MM.1S (cell line): Measurements from ENCODE around the gene CTNNBL1.

Experiments used
- DNase-seq: peaks from one replicate; pipeline ENCODE4 v3.0.0-alpha.2; 2015
- H2AFZ ChIP-seq: fragments of 300-600 bp; sonication (generic); 2 replicates; pipeline ENCODE4 v1.6.0; 2016; ENCODE audit warnings: antibody characterized with exemption, low read length
- H3F3A ChIP-seq: fragments of 300-600 bp; sonication (generic); 2 replicates; pipeline ENCODE4 v1.6.1; 2016; ENCODE audit warnings: mild to moderate bottlenecking, antibody characterized with exemption, low read length, moderate library complexity, mixed read lengths; ENCODE audit not compliant: insufficient read depth
- H3K27ac ChIP-seq: fragments of 300-600 bp; sonication (generic); 2 replicates; pipeline ENCODE4 v1.5.1; 2016; ENCODE audit warnings: mild to moderate bottlenecking, low read length
- H3K27me3 ChIP-seq: fragments of 300-600 bp; sonication (generic); replicated peaks from 2 replicates; pipeline ENCODE4 v1.6.0; 2016; ENCODE audit warnings: low read length; ENCODE audit not compliant: insufficient read depth
- H3K36me3 ChIP-seq: fragments of 300-600 bp; sonication (generic); replicated peaks from 2 replicates; pipeline ENCODE4 v1.6.1; 2016; ENCODE audit warnings: mild to moderate bottlenecking, low read length, mixed read lengths; ENCODE audit not compliant: insufficient read depth
- H3K4me1 ChIP-seq: fragments of 300-600 bp; sonication (generic); 2 replicates; pipeline ENCODE4 v1.6.1; 2016; ENCODE audit warnings: low read length, mixed read lengths
- H3K4me2 ChIP-seq: fragments of 300-600 bp; sonication (generic); 2 replicates; pipeline ENCODE4 v1.6.0; 2016; ENCODE audit warnings: low read depth, low read length
- H3K4me3 ChIP-seq: fragments of 300-600 bp; sonication (generic); 2 replicates; pipeline ENCODE4 v1.5.1; 2016; ENCODE audit warnings: low read length, mixed read lengths
- H3K79me2 ChIP-seq: fragments of 300-600 bp; sonication (generic); 2 replicates; pipeline ENCODE4 v1.6.1; 2016; ENCODE audit warnings: mixed run types, low read length, mixed read lengths
- H3K9ac ChIP-seq: fragments of 300-600 bp; sonication (generic); 2 replicates; pipeline ENCODE4 v1.6.1; 2016; ENCODE audit warnings: low read length, mixed read lengths
- H3K9me2 ChIP-seq: fragments of 300-600 bp; sonication (generic); replicated peaks from 2 replicates; pipeline ENCODE4 v1.6.1; 2016; ENCODE audit warnings: mild to moderate bottlenecking, low read length, mixed read lengths; ENCODE audit not compliant: insufficient read depth
- H3K9me3 ChIP-seq: fragments of 300-600 bp; sonication (generic); replicated peaks from 2 replicates; pipeline ENCODE4 v1.6.1; 2016; ENCODE audit warnings: mild to moderate bottlenecking, low read length, mixed read lengths; ENCODE audit not compliant: insufficient read depth
- H4K20me1 ChIP-seq: fragments of 300-600 bp; sonication (generic); 2 replicates; pipeline ENCODE4 v1.6.1; 2016; ENCODE audit warnings: mild to moderate bottlenecking, low read length, moderate library complexity, mixed read lengths; ENCODE audit not compliant: insufficient read depth
- CTCF ChIP-seq: fragments of 300-600 bp; sonication (generic); IDR thresholded peaks from 2 replicates; pipeline ENCODE4 v1.5.1; 2016; ENCODE audit warnings: antibody characterized with exemption, low read length, mixed read lengths
- EZH2 ChIP-seq: fragments of 300-600 bp; sonication (generic); optimal IDR thresholded peaks from 2 replicates; pipeline ENCODE3; 2017; ENCODE audit warnings: low read depth, mild to moderate bottlenecking, antibody characterized with exemption, low read length, mixed read lengths
- EZH2phosphoT487 ChIP-seq: fragments of 300-600 bp; sonication (generic); IDR thresholded peaks from 2 replicates; pipeline ENCODE4 v1.6.1; 2018; ENCODE audit warnings: antibody characterized with exemption, low read length

Gene CTNNBL1

GRCh38 chr20:37786043-37786442 is 92.2 kb downstream of the CTNNBL1 start:
- Histone ChIP-seq H2AFZ (no peak overlapping the region), H3K9ac (no peak overlapping the region), H3K79me2 (no peaks in the 10 kb centered on the region), H3F3A (no peaks in the 10 kb centered on the region; the same call in 1 of the 2 replicates), H3K4me2 (no peak overlapping the region), H3K27ac (no peak overlapping the region), H3K4me1 (peaks cover 10% of the 10 kb centered on the region), H3K9me2 (no peaks in the 10 kb centered on the region), H3K36me3 (no peaks in the 10 kb centered on the region), H3K9me3 (no peaks in the 10 kb centered on the region), H3K27me3 (no peaks in the 10 kb centered on the region), H3K4me3 (no peak overlapping the region), H4K20me1 (no peaks in the 10 kb centered on the region)
- no peak for TF ChIP-seq EZH2phosphoT487
- TF ChIP-seq CTCF = no peak
- no peak for TF ChIP-seq EZH2
- no peak for DNase-seq

DNA sequence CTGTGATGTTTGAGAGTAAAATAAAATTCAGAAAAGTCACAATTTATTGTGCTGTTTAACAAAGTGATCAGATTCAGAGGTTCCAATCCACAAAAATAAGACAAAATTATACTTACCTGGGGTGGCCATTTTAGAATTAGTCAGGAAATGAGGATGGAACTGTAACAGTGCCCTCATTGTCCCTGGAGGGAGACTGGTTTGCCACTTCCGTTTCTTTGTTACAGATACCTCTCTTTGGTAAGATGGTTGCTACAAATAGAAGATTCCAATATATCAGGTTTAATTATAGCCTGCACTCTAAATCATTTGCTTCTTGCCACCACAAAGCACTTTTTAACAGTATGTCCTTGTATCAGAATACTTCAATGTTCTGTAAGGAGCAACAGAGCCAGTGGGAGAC is 95.6 kb downstream of the CTNNBL1 start:
- H3K9ac ChIP-seq = no peak overlapping the region
- no peaks in the 10 kb centered on the region for H3K27me3 ChIP-seq
- H3K4me1 ChIP-seq = no peaks in the 10 kb centered on the region
- H3K4me3 ChIP-seq = no peak overlapping the region
- H4K20me1 ChIP-seq = no peaks in the 10 kb centered on the region
- TF ChIP-seq CTCF (no peak), EZH2 (no peak), EZH2phosphoT487 (no peak)
- H3K27ac ChIP-seq = no peak overlapping the region
- no peaks in the 10 kb centered on the region for H3K79me2 ChIP-seq
- no peaks in the 10 kb centered on the region for H3F3A ChIP-seq
- H3K9me3 ChIP-seq = no peaks in the 10 kb centered on the region
- no peaks in the 10 kb centered on the region for H3K9me2 ChIP-seq
- no peak overlapping the region for H3K4me2 ChIP-seq
- no peak overlapping the region for H2AFZ ChIP-seq
- DNase-seq = no peak
- H3K36me3 ChIP-seq = no peaks in the 10 kb centered on the region

DNA sequence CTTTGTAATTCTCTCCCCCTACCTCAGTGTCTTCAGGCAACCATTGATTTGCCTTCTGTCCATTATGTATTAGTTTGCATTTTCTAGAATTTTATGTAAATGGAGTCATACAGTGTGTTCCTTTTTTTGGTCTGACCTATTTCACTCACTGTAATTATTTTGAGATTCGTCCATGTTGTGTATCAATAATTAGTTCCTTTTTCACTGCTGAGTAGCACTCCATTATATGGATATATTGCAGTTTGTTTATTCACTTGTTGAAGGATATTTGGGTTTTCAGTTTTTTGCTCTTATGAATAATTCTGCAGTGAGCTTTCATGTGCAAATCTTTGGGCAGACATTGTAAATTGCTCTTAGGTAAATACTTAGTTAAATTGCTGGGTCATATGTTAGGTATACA is 97.1 kb downstream of the CTNNBL1 start:
- Histone ChIP-seq H3K9me3 (no peaks in the 10 kb centered on the region), H3K4me3 (no peak overlapping the region), H3K4me2 (no peak overlapping the region), H3K27me3 (no peaks in the 10 kb centered on the region), H3K9me2 (no peaks in the 10 kb centered on the region), H4K20me1 (no peaks in the 10 kb centered on the region), H3K36me3 (no peaks in the 10 kb centered on the region), H2AFZ (no peak overlapping the region), H3K79me2 (no peaks in the 10 kb centered on the region), H3F3A (no peaks in the 10 kb centered on the region), H3K27ac (no peak overlapping the region), H3K4me1 (no peaks in the 10 kb centered on the region), H3K9ac (no peak overlapping the region)
- no peak for TF ChIP-seq CTCF
- TF ChIP-seq EZH2phosphoT487 = no peak
- TF ChIP-seq EZH2 = no peak
- no peak for DNase-seq
